Stimulated activated CD8-positive, alpha-beta memory T cell treated with anti-CD3 and anti-CD28 coated beads, Interleukin-7, amount 100 ng/mL, for 1 hour (primary cell): Measurements from ENCODE around the gene G2E3.
"Not testable (repeated sequence)": the region's sequence is repeated elsewhere in the genome, so short reads cannot be mapped to it uniquely, and the experiment has no call there.

Experiments used
- DNase-seq, 2 donors: peaks; one replicate each; pipeline ENCODE4 v3.0.0-alpha.2; 2020; ENCODE audit warnings: low read depth in 2 of 2

G2E3 gene

GRCh38 chr14:30559638-30560091 is 707 bp downstream of the G2E3 start:
- no peak for DNase-seq

- DNase-seq, result no peak
Measured at GRCh38 chr14:30560581-30560980, 1.6 kb downstream of the G2E3 start.

- DNase-seq, result no peak
Measured at GRCh38 chr14:30564235-30564867, 5.4 kb downstream of the G2E3 start.

- no peak for DNase-seq
Measured at GRCh38 chr14:30564868-30565248, 5.9 kb downstream of the G2E3 start.

- no peak for DNase-seq
Measured at GRCh38 chr14:30569216-30569902, 10.4 kb downstream of the G2E3 start.

- no peak for DNase-seq
Measured at GRCh38 chr14:30569903-30570226, 10.9 kb downstream of the G2E3 start.

GRCh38 chr14:30572237-30572636 is 13.3 kb downstream of the G2E3 start:
- no peak for DNase-seq

- no peak for DNase-seq
Measured at GRCh38 chr14:30572771-30573170, 13.8 kb downstream of the G2E3 start.

GRCh38 chr14:30573226-30573814 is 14.4 kb downstream of the G2E3 start:
- DNase-seq, result no peak

GRCh38 chr14:30573966-30574365 is 15.0 kb downstream of the G2E3 start:
- DNase-seq, result no peak

- DNase-seq, result not testable (repeated sequence)
Measured at GRCh38 chr14:30574777-30575176, 15.8 kb downstream of the G2E3 start.

GRCh38 chr14:30576333-30576732 is 17.4 kb downstream of the G2E3 start:
- DNase-seq, result not testable (repeated sequence)

- DNase-seq, result no peak
Measured at GRCh38 chr14:30580616-30581282, 21.8 kb downstream of the G2E3 start.

GRCh38 chr14:30581283-30581625 is 22.3 kb downstream of the G2E3 start:
- no peak for DNase-seq

- DNase-seq, result no peak
Measured at GRCh38 chr14:30582376-30582775, 23.4 kb downstream of the G2E3 start.

GRCh38 chr14:30584058-30584630 is 25.2 kb downstream of the G2E3 start:
- DNase-seq, result no peak

GRCh38 chr14:30585204-30585603 is 26.2 kb downstream of the G2E3 start:
- DNase-seq, result no peak

- no peak for DNase-seq
Measured at GRCh38 chr14:30587141-30587540, 28.2 kb downstream of the G2E3 start.

GRCh38 chr14:30588873-30589272 is 29.9 kb downstream of the G2E3 start:
- no peak for DNase-seq

- DNase-seq, result no peak
Measured at GRCh38 chr14:30596935-30597334, 38.0 kb downstream of the G2E3 start.

- DNase-seq, result no peak
Measured at GRCh38 chr14:30597504-30597903, 38.5 kb downstream of the G2E3 start.
